ENCODE data around the gene ZNF264. TPM values are rescaled to one million over a fixed set of nuclear protein-coding genes. Genes with fewer than 3 reads are reported as not detected.

ZNF264 gene
- total RNA-seq, 1 experiment from 2014 or later: 24.2 TPM

DNA sequence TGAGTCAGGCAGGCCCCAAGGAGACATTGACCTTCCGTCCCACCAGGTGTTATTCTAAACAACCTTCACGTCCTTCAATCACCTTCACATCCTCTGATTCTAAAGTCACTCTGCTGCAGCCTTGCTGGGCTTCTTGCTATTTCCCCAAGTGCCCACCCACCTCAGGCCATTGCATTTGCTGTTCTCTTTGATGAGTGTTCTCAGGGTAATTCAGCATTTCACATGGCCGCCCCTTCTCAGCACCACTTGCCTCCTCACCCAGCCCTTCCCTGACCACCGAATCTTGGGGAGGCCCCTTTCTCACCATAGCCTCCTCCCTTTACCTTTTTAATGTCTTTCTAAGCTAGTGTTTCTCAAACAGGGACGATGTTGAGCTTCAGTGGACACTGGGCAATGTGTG, 53.8 kb downstream of the ZNF264 start:
- no peak for DNase-seq (ENCODE audit: low read depth)

DNA sequence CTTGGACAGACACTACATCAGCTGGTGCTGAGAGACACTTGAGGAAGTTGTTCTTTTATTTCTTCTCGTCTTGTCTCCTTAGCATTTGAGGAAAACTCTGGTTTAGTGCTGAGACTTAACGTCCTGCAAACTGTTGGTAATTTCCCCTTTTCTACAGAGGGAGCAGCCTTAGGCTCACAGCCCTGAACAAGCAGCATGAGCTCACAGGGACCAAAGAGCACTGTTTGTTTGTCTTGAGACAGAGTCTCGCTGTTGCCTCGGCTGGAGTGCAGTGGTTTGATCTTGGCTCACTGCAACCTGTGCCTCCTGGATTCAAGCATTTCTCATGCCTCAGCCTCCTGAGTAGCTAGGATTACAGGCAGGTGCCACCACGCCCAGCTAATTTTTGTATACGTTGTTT, 54.7 kb downstream of the ZNF264 start:
- DNase-seq (ENCODE audit: low read depth): no peak

- DNase-seq (ENCODE audit: low read depth): no peak
Measured at GRCh38 chr19:57248646-57249045, 57.3 kb downstream of the ZNF264 start.

DNA sequence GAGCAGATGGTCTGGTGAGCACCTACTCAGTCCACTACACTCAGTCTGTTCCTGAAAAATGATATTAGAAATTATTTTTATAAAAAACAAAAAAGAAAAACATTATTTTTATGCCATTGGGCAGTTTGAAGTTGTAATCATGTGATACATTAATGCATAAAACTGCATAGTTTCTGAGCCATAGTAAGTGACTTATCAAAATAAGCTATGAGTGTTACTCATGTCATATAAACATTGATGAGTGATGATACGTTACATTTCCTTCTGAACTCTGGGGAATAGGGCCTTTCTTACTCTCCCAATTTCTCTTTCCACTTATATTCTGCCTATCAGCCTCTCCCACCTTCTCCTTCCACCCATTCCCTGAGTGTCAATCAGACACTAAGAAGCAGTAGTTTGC, 58.0 kb downstream of the ZNF264 start:
- no peak for DNase-seq (ENCODE audit: low read depth)

DNA sequence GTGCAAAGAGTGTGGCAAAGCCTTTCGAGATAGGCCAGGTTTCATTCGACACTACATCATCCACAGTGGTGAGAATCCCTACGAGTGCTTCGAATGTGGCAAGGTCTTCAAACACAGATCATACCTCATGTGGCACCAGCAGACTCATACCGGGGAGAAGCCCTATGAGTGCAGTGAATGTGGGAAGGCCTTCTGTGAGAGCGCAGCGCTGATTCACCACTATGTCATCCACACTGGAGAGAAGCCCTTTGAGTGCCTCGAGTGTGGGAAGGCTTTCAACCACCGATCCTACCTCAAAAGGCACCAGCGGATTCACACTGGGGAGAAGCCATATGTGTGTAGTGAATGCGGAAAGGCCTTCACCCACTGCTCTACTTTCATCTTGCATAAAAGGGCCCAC, 62.5 kb downstream of the ZNF264 start:
- peak; percentile 28 for DNase-seq (ENCODE audit: low read depth)

- DNase-seq (ENCODE audit: low read depth): no peak
Measured at GRCh38 chr19:57262044-57262443, 70.7 kb downstream of the ZNF264 start.

- DNase-seq (ENCODE audit: low read depth): no peak
Measured at GRCh38 chr19:57263244-57263741, 72.0 kb downstream of the ZNF264 start.

DNA sequence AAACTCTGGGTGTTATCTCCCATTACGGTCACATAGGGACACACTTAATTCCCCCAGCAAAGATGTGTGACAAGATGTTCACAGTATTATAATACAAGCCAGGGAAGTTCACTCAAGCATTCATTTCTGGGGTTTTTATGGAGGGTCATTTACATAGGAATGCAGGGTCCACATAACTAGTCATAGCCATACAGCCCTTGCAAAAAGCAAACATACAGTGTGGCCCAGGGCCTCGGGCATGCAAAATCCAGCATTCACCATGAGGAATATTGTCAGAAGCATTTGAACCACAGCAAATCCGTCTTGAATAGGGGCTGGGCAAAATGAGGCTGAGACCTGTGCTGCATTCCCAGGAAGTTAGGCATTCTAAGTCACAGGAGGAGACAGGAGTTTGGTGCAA, 76.0 kb downstream of the ZNF264 start:
- DNase-seq (ENCODE audit: low read depth): no peak

DNA sequence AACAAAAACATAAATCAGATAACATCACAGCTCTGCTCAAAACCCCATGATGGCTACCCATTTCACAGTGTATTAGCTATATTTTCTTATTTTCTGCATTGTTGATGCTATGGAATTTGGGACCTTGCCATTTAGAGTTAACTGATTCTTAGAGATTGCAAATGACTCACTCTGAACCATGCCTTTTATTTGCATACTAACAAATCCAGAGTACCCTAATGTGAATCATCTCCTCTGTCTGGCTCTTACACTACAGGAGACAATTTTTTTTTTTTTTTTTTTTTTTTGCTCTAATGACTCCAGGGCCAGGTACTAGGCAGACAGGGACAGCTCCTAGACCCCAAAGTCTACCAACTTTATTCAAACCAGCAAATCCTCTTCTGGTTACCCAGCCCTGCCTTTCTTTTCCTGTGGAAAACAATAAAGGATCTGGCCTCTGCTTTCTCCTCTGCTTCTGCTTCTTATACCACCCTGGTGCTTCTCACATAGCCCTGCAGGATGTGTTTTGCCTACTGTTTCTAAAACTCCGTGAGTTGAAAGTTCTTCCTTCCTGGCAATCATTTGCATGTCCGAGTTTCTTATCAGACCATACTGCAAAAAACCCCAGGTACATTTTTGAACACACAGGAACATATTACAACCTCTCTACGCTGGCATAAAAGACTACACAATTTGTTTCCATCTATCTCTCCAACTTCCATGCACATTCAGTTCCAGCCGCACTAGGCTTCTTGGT, 78.4 kb downstream of the ZNF264 start:
- DNase-seq (ENCODE audit: low read depth): peak; percentile 74

DNA sequence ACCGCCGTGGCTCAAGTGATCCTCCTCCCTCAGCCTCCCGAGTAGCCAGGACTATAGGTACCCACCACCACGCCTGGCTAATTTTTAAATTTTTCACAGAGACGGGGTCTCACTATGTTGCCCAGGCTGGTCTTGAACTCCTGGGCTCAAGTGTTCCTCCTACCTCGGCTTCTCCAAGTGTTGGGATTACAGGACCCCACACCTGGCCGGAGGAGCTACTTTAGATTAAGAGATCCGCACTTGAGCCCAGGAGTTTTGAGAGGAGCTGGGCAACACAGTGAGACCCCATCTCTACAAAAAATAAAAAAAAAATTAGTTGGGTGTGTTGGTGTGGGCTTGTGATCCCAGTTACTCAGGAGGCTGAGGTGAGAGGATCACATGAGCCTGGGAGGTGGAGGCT, 80.0 kb downstream of the ZNF264 start:
- no peak for DNase-seq (ENCODE audit: low read depth)

Other genes with a start within 250 kb of the ZNF264 start
- not detected in 2 replicates for gene USP29, start 71.5 kb upstream of the ZNF264 start, total RNA-seq (2014; rRNA removed)
- not detected in 2 replicates for gene ZIM3, start 46.3 kb upstream of the ZNF264 start, total RNA-seq (2014; rRNA removed)
- not detected in 2 replicates for gene DUXA, start 24.0 kb upstream of the ZNF264 start, total RNA-seq (2014; rRNA removed)
- 0.17 and 0.45 TPM in 2 replicates for gene AURKC, start 39.5 kb downstream of the ZNF264 start, total RNA-seq (2014; rRNA removed)
- 8.6 and 9.2 TPM in 2 replicates for gene ZNF805, start 49.1 kb downstream of the ZNF264 start, total RNA-seq (2014; rRNA removed)
- gene ZNF460, start 89.0 kb downstream of the ZNF264 start, total RNA-seq (2014; rRNA removed): 25.8 and 29.9 TPM in 2 replicates
- 6.5 and 7.1 TPM in 2 replicates for gene ZNF543, start 129.0 kb downstream of the ZNF264 start, total RNA-seq (2014; rRNA removed)
- 7.4 and 8.3 TPM in 2 replicates for gene ZNF304, start 159.8 kb downstream of the ZNF264 start, total RNA-seq (2014; rRNA removed)
- gene TRAPPC2B, start 172.1 kb downstream of the ZNF264 start, total RNA-seq (2014; rRNA removed): 20.6 and 21.4 TPM in 2 replicates
- 3.5 and 5.2 TPM in 2 replicates for gene ZNF547, start 172.1 kb downstream of the ZNF264 start, total RNA-seq (2014; rRNA removed)
- gene ZNF548, start 198.4 kb downstream of the ZNF264 start, total RNA-seq (2014; rRNA removed): 12.6 and 14.5 TPM in 2 replicates
- 4.6 and 7.0 TPM in 2 replicates for gene ZNF17, start 219.7 kb downstream of the ZNF264 start, total RNA-seq (2014; rRNA removed)
- gene ZNF749, start 243.8 kb downstream of the ZNF264 start, total RNA-seq (2014; rRNA removed): 8.8 TPM in 2 replicates